SU-DHL-6 (cell line): ENCODE data around the gene ADCY10.

ENCODE experiments used
- H2AFZ ChIP-seq: fragments of 200-600 bp; sonication (generic); 2 replicates; pipeline ENCODE4 v1.6.1; 2014; ENCODE audit warnings: low read depth, mild to moderate bottlenecking, moderate library complexity, mixed read lengths, antibody characterized with exemption, low read length; ENCODE audit not compliant: severe bottlenecking
- H3F3A ChIP-seq: fragments of 200-600 bp; shearing (Covaris generic); 2 replicates; pipeline ENCODE4 v1.6.0; 2016; ENCODE audit warnings: antibody characterized with exemption, mild to moderate bottlenecking; ENCODE audit not compliant: insufficient read depth
- H3K27ac ChIP-seq: fragments of 200-600 bp; sonication (generic); 2 replicates; pipeline ENCODE4 v1.5.1; 2016; ENCODE audit warnings: low read depth, mild to moderate bottlenecking, low read length, moderate library complexity, mixed read lengths
- H3K27me3 ChIP-seq: fragments of 200-600 bp; sonication (generic), shearing (Covaris generic); 2 replicates; pipeline ENCODE4 v1.6.0; 2014; ENCODE audit warnings: mild to moderate bottlenecking, low read length
- H3K36me3 ChIP-seq: fragments of 200-600 bp; sonication (generic); 2 replicates; pipeline ENCODE4 v1.6.1; 2014; ENCODE audit warnings: mild to moderate bottlenecking, low read length, mixed read lengths
- H3K4me2 ChIP-seq: fragments of 300-600, 200-600 bp; shearing (Covaris generic), sonication (generic); 2 replicates; pipeline ENCODE4 v1.6.0; 2014; ENCODE audit warnings: low read length, low read depth, mild to moderate bottlenecking; ENCODE audit not compliant: poor library complexity, severe bottlenecking
- H3K4me3 ChIP-seq: fragments of 200-600 bp; sonication (generic); 2 replicates; pipeline ENCODE4 v1.5.1; 2014; ENCODE audit warnings: antibody characterized with exemption, low read length, mild to moderate bottlenecking, mixed read lengths; ENCODE audit not compliant: insufficient read depth, poor library complexity, severe bottlenecking
- H3K79me2 ChIP-seq: fragments of 200-600 bp; sonication (generic); 2 replicates; pipeline ENCODE4 v1.6.1; 2014; ENCODE audit warnings: mild to moderate bottlenecking, low read length, moderate library complexity; ENCODE audit not compliant: insufficient read depth
- H3K9ac ChIP-seq: fragments of 200-600 bp; sonication (generic); 2 replicates; pipeline ENCODE4 v1.7.0; 2014; ENCODE audit warnings: mild to moderate bottlenecking, low read length
- H3K9me2 ChIP-seq: fragments of 200-600 bp; sonication (generic); replicated peaks from 2 replicates; pipeline ENCODE4 v1.6.1; 2014; ENCODE audit warnings: low read length; ENCODE audit not compliant: insufficient read depth
- H3K9me3 ChIP-seq: fragments of 200-600 bp; sonication (generic); 2 replicates; pipeline ENCODE4 v1.6.1; 2014; ENCODE audit warnings: low read length, mixed read lengths; ENCODE audit not compliant: insufficient read depth
- H4K20me1 ChIP-seq: fragments of 200-600 bp; sonication (generic); 2 replicates; pipeline ENCODE4 v1.6.1; 2014; ENCODE audit warnings: low read depth, mild to moderate bottlenecking, antibody characterized with exemption, low read length, moderate library complexity, mixed read lengths
- EZH2phosphoT487 ChIP-seq: fragments of 200-600 bp; sonication (generic), shearing (Covaris generic); conservative IDR thresholded peaks from 2 replicates; pipeline ENCODE4 v1.6.1; 2018; ENCODE audit warnings: mild to moderate bottlenecking, antibody characterized with exemption, low read length, moderate library complexity, mixed read lengths
- TF ChIP-seq, protein P1 (sequence below): fragments of 200-600 bp; sonication (generic); IDR thresholded peaks from one replicate; pipeline ENCODE4 v1.5.1; 2017; ENCODE audit warnings: antibody characterized with exemption, mild to moderate bottlenecking, low read length, moderate library complexity; ENCODE audit not compliant: insufficient read depth, poor library complexity, severe bottlenecking

The ADCY10 gene

DNA sequence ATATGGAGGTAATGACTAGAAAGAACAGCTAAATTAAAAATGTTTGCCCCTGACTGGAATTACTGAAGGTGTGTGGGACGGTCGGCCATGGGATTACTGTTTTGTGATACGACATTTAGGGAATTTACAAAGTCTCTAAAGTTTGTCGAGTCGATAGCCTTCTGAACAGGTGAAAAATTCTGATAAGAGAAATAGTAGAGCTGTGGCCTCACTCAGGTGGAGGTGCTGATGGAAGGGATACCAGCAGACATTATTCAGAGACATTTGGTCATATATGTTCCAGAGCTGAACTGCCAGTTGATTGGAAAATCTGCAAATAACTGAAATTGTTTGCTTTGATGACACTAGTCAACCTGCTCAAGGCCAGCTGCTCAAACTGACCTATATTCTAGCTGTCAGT lies 71.1 kb downstream of the ADCY10 start:
- no peak overlapping the region for H2AFZ ChIP-seq
- no peaks in the 10 kb centered on the region for H3K9me2 ChIP-seq
- H3F3A ChIP-seq: no peaks in the 10 kb centered on the region

DNA sequence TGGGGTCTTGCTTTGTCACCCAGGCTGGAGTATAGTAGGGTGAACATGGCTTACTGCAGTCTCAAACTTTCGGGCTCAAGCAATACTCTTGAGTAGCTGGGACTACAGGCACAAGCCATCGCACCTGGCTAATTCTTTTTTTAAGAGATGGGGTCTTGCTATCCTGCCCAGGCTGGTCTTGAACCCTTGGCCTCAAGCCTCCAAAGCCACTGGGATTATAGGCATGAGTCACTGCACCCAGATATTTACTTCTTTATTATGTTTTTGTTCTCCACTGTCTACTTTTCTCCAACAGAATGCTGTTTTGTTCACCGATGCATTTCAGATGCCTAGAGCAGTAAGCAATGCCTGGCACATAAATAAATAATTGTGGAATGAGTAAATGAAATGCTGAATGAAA lies 72.4 kb downstream of the ADCY10 start:
- TF ChIP-seq, protein P1, sequence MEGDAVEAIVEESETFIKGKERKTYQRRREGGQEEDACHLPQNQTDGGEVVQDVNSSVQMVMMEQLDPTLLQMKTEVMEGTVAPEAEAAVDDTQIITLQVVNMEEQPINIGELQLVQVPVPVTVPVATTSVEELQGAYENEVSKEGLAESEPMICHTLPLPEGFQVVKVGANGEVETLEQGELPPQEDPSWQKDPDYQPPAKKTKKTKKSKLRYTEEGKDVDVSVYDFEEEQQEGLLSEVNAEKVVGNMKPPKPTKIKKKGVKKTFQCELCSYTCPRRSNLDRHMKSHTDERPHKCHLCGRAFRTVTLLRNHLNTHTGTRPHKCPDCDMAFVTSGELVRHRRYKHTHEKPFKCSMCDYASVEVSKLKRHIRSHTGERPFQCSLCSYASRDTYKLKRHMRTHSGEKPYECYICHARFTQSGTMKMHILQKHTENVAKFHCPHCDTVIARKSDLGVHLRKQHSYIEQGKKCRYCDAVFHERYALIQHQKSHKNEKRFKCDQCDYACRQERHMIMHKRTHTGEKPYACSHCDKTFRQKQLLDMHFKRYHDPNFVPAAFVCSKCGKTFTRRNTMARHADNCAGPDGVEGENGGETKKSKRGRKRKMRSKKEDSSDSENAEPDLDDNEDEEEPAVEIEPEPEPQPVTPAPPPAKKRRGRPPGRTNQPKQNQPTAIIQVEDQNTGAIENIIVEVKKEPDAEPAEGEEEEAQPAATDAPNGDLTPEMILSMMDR: no peak
- no peak for TF ChIP-seq EZH2phosphoT487
- no peaks in the 10 kb centered on the region for H3F3A ChIP-seq
- H3K9me3 ChIP-seq: no peaks in the 10 kb centered on the region
- H3K9me2 ChIP-seq: no peaks in the 10 kb centered on the region
- no peak overlapping the region for H3K4me3 ChIP-seq
- no peaks in the 10 kb centered on the region for H4K20me1 ChIP-seq
- H3K36me3 ChIP-seq: no peaks in the 10 kb centered on the region
- H3K79me2 ChIP-seq: no peaks in the 10 kb centered on the region
- H3K27ac ChIP-seq: no peak overlapping the region
- no peaks in the 10 kb centered on the region for H3K27me3 ChIP-seq
- H2AFZ ChIP-seq: no peak overlapping the region
- H3K4me2 ChIP-seq: no peak overlapping the region
- H3K9ac ChIP-seq: no peak overlapping the region

More for the DNA sequence above, 71.1 kb downstream of the ADCY10 start:
- H3K9me3 ChIP-seq: no peaks in the 10 kb centered on the region
- no peaks in the 10 kb centered on the region for H4K20me1 ChIP-seq
- H3K27me3 ChIP-seq: no peaks in the 10 kb centered on the region
- H3K36me3 ChIP-seq: no peaks in the 10 kb centered on the region
- H3K27ac ChIP-seq: no peak overlapping the region
- no peak overlapping the region for H3K4me2 ChIP-seq
- TF ChIP-seq EZH2phosphoT487: no peak
- TF ChIP-seq, protein P1: no peak
- no peak overlapping the region for H3K9ac ChIP-seq
- H3K79me2 ChIP-seq: no peaks in the 10 kb centered on the region
- no peak overlapping the region for H3K4me3 ChIP-seq

DNA sequence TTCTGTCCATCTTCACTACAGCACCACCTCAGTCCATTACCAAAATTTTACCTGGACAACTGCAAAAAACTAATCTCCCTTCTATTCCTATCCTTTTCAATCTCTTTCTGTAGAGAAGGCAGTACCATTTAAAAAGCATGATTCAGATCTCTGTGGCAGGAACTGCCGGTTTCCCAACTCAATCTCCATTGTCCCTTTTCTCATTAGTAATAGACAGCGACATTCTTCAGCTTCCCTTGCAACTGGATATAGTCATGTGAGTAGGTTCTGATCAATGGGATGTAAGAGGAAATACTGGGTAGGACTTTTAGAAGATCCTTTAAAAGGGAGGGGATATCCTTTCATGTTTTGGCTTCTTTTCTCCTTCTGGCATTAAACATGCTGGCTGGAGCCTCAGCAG lies 74.9 kb downstream of the ADCY10 start:
- H3K4me2 ChIP-seq: no peak overlapping the region
- no peaks in the 10 kb centered on the region for H3K9me3 ChIP-seq
- H3K36me3 ChIP-seq: no peaks in the 10 kb centered on the region
- H3K27ac ChIP-seq: no peak overlapping the region
- no peaks in the 10 kb centered on the region for H3K9me2 ChIP-seq
- no peaks in the 10 kb centered on the region for H3F3A ChIP-seq
- no peaks in the 10 kb centered on the region for H4K20me1 ChIP-seq
- H2AFZ ChIP-seq: no peak overlapping the region
- no peak overlapping the region for H3K9ac ChIP-seq
- no peaks in the 10 kb centered on the region for H3K79me2 ChIP-seq
- no peak for TF ChIP-seq EZH2phosphoT487
- no peak overlapping the region for H3K4me3 ChIP-seq
- H3K27me3 ChIP-seq: no peaks in the 10 kb centered on the region

DNA sequence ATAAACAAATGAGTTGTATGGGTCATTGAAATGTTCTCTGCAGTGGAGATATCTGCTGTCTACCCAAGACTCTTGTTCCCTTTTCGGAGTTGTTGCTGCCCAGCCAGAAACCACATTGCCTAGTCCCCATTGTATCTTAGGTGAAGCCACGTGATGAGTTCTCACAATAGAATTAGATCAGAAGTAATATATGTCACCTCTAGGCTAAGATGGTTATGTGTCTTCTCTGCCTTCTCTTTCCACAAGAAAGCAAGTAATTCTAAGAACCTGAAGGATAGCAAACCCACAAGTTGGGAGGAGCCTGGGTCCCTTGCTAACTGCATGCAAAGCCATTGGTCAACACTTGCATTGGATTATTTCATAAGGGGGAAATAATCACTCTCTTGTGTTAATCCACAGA lies 76.6 kb downstream of the ADCY10 start:
- H3K79me2 ChIP-seq: no peaks in the 10 kb centered on the region
- H3F3A ChIP-seq: no peaks in the 10 kb centered on the region
- no peaks in the 10 kb centered on the region for H3K27me3 ChIP-seq
- no peak overlapping the region for H3K27ac ChIP-seq
- no peak overlapping the region for H3K4me3 ChIP-seq
- H2AFZ ChIP-seq: no peak overlapping the region
- no peak for TF ChIP-seq EZH2phosphoT487
- TF ChIP-seq, protein P1: no peak
- H3K4me2 ChIP-seq: no peak overlapping the region
- no peak overlapping the region for H3K9ac ChIP-seq
- H3K9me2 ChIP-seq: no peaks in the 10 kb centered on the region
- H3K9me3 ChIP-seq: no peaks in the 10 kb centered on the region
- no peaks in the 10 kb centered on the region for H3K36me3 ChIP-seq
- no peaks in the 10 kb centered on the region for H4K20me1 ChIP-seq
